ENCODE measurements around the gene JAKMIP3. TPM values are rescaled to one million over a fixed set of nuclear protein-coding genes. Genes with fewer than 3 reads are reported as not detected.

JAKMIP3 gene
- total and polyA plus RNA-seq, 2 donors (not counting 1 experiment from before 2014, with no cell fraction given), result 0.17 to 0.21 TPM

- Histone ChIP-seq H3K9me3 (ENCODE audit: control extremely low read depth in 1 of 3, control insufficient read depth in 2 of 3, insufficient read depth in 1 of 3, low read length in 2 of 3) (peaks cover 0 to 11% (median 0%) of the 10 kb centered on the region in 3 donors), H3K36me3 (replicated peaks in 1 of 2; ENCODE audit: control extremely low read depth in 1 of 2, control insufficient read depth in 1 of 2, extremely low read depth in 1 of 2, insufficient read depth in 2 of 2, low read length in 1 of 2) (no peaks in the 10 kb centered on the region), H4K20me1 (ENCODE audit: control insufficient read depth, insufficient read depth, low read length, poor library complexity, severe bottlenecking) (no peaks in the 10 kb centered on the region), H3K9ac (ENCODE audit: low read length) (no peak overlapping the region), H3K4me1 (ENCODE audit: control insufficient read depth in 2 of 2, insufficient read depth in 2 of 2, low read length in 2 of 2) (no peaks in the 10 kb centered on the region), H3K4me2 (replicated peaks; ENCODE audit: low read depth, low read length, poor library complexity, severe bottlenecking) (no peak overlapping the region), H3K79me2 (ENCODE audit: control insufficient read depth, insufficient read depth, low read length) (no peaks in the 10 kb centered on the region), H3K27ac (ENCODE audit: low read length in 2 of 2) (no peak overlapping the region), H3K27me3 (replicated peaks in 1 of 4; ENCODE audit: control extremely low read depth in 1 of 4, control insufficient read depth in 3 of 4, insufficient read depth in 4 of 4, low read length in 3 of 4) (no peaks in the 10 kb centered on the region), H3K4me3 (ENCODE audit: control extremely low read depth in 1 of 5, extremely low read depth in 1 of 5, insufficient read depth in 1 of 5, low read depth in 2 of 5, low read length in 4 of 5) (no peak overlapping the region), H2AFZ (ENCODE audit: insufficient read depth, low read depth, low read length, poor library complexity, severe bottlenecking) (no peak overlapping the region)
- intact Hi-C loops (cut with micrococcal nuclease), result no loop called here
- no peak for ATAC-seq (ENCODE audit: low read depth)
- WGBS (ENCODE audit: insufficient coverage), result 79% methylated on average over 7 of the region's 7 CpGs
- no peak for DNase-seq
- peaks cover 3% of the 10 kb centered on the region for H3K9me3 Mint-ChIP-seq (ENCODE audit: insufficient read depth)
- H3K4me3 Mint-ChIP-seq, result no peak overlapping the region
- ChIA-PET CTCF (no interaction called here), POLR2A (no interaction called here)
- peaks cover 5% of the 10 kb centered on the region for H3K4me1 Mint-ChIP-seq
- H3K27ac Mint-ChIP-seq, result no peak overlapping the region
- TF ChIP-seq, protein P1, sequence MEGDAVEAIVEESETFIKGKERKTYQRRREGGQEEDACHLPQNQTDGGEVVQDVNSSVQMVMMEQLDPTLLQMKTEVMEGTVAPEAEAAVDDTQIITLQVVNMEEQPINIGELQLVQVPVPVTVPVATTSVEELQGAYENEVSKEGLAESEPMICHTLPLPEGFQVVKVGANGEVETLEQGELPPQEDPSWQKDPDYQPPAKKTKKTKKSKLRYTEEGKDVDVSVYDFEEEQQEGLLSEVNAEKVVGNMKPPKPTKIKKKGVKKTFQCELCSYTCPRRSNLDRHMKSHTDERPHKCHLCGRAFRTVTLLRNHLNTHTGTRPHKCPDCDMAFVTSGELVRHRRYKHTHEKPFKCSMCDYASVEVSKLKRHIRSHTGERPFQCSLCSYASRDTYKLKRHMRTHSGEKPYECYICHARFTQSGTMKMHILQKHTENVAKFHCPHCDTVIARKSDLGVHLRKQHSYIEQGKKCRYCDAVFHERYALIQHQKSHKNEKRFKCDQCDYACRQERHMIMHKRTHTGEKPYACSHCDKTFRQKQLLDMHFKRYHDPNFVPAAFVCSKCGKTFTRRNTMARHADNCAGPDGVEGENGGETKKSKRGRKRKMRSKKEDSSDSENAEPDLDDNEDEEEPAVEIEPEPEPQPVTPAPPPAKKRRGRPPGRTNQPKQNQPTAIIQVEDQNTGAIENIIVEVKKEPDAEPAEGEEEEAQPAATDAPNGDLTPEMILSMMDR (IDR thresholded peaks at IDR 0.05), result no peak
- TF ChIP-seq EZH2 (IDR thresholded peaks at IDR 0.05; ENCODE audit: borderline replicate concordance, insufficient read depth, low read depth, low read length, poor library complexity, severe bottlenecking), result no peak
- H3K27me3 Mint-ChIP-seq, result peaks cover 14% of the 10 kb centered on the region
Measured at GRCh38 chr10:132069849-132070182, 4.1 kb downstream of the JAKMIP3 start.

- Histone ChIP-seq H4K20me1 (ENCODE audit: control insufficient read depth, insufficient read depth, low read length, poor library complexity, severe bottlenecking) (no peaks in the 10 kb centered on the region), H3K9ac (ENCODE audit: low read length) (no peak overlapping the region), H3K36me3 (replicated peaks in 1 of 2; ENCODE audit: control extremely low read depth in 1 of 2, control insufficient read depth in 1 of 2, extremely low read depth in 1 of 2, insufficient read depth in 2 of 2, low read length in 1 of 2) (no peaks in the 10 kb centered on the region), H3K27me3 (replicated peaks in 1 of 4; ENCODE audit: control extremely low read depth in 1 of 4, control insufficient read depth in 3 of 4, insufficient read depth in 4 of 4, low read length in 3 of 4) (no peaks in the 10 kb centered on the region), H3K79me2 (ENCODE audit: control insufficient read depth, insufficient read depth, low read length) (no peaks in the 10 kb centered on the region), H3K4me1 (ENCODE audit: control insufficient read depth in 2 of 2, insufficient read depth in 2 of 2, low read length in 2 of 2) (no peaks in the 10 kb centered on the region), H3K9me3 (ENCODE audit: control extremely low read depth in 1 of 3, control insufficient read depth in 2 of 3, insufficient read depth in 1 of 3, low read length in 2 of 3) (peaks cover 0 to 11% (median 0%) of the 10 kb centered on the region in 3 donors), H2AFZ (ENCODE audit: insufficient read depth, low read depth, low read length, poor library complexity, severe bottlenecking) (no peak overlapping the region), H3K27ac (ENCODE audit: low read length in 2 of 2) (no peak overlapping the region), H3K4me3 (ENCODE audit: control extremely low read depth in 1 of 5, extremely low read depth in 1 of 5, insufficient read depth in 1 of 5, low read depth in 2 of 5, low read length in 4 of 5) (no peak overlapping the region), H3K4me2 (replicated peaks; ENCODE audit: low read depth, low read length, poor library complexity, severe bottlenecking) (no peak overlapping the region)
- Mint-ChIP-seq H3K27me3 (peaks cover 15% of the 10 kb centered on the region), H3K4me3 (no peak overlapping the region), H3K9me3 (ENCODE audit: insufficient read depth) (peaks cover 3% of the 10 kb centered on the region), H3K27ac (no peak overlapping the region), H3K4me1 (peaks cover 4% of the 10 kb centered on the region)
- DNase-seq, result no peak
- ATAC-seq (ENCODE audit: low read depth), result no peak
- TF ChIP-seq EZH2 (IDR thresholded peaks at IDR 0.05; ENCODE audit: borderline replicate concordance, insufficient read depth, low read depth, low read length, poor library complexity, severe bottlenecking), result no peak
- TF ChIP-seq, protein P1 (IDR thresholded peaks at IDR 0.05), result no peak
- CTCF ChIA-PET, result no interaction called here
- no CpG with 5 or more reads among the region's 3 CpGs for WGBS (ENCODE audit: insufficient coverage)
- intact Hi-C loops (cut with micrococcal nuclease), result no loop called here
- POLR2A ChIA-PET, result no interaction called here
Measured at GRCh38 chr10:132070724-132071123, 5.0 kb downstream of the JAKMIP3 start.
